Hepatic stellate cell (primary cell): ENCODE results near the gene CLEC2L.
A peak's percentile ranks its signal among the peaks of the same experiment; 100 is the strongest.

Experiments used
- DNase-seq: peaks from one replicate; pipeline ENCODE4 v3.0.0; 2011; ENCODE audit warnings: low spot score

The CLEC2L gene

DNA sequence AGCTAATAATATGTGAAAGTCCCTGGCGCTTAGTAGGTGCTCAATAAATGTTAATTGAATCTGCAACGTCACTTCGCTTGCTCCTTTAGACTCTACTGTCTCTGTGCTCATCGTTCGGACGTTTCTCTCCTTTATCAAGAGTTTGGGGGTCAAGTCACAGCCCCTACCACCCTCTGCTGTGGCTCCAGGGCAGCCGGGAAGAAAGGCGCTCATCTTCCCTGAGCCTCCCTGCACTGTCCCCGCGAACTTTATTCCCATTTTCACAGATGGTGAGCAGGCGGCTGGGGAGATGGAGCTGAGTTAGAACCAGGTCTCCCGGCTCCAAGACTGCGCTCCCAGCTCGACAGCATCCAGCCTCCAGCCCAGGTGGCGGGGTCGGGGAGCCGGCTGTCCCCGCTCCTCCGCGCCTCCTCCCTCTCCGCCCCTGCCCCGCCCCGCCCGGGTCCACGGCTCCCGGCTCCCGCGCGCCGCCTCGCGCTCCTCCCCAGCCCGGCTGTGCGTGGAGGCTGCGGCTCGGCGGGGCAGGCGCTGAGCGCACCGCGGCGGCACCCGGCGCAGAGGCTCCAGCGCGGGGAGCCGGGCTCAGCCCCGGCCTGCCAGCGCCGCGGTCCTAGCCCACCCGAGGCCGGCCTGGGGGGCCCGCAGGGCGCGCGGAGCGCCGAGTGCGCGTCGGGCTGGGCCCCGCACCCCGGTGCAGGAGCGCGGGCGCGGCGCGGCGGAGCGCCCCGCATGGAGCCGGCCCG, at the start of gene CLEC2L:
CLEC2L (plus strand) TSS at position 487 of the 743 bp plus-strand sequence; CDS start at position 730, 243 bp downstream.
- peak; percentile 27 for DNase-seq

GRCh38 chr7:139476139-139476538, 47.3 kb upstream of the CLEC2L start:
- no peak for DNase-seq

DNA sequence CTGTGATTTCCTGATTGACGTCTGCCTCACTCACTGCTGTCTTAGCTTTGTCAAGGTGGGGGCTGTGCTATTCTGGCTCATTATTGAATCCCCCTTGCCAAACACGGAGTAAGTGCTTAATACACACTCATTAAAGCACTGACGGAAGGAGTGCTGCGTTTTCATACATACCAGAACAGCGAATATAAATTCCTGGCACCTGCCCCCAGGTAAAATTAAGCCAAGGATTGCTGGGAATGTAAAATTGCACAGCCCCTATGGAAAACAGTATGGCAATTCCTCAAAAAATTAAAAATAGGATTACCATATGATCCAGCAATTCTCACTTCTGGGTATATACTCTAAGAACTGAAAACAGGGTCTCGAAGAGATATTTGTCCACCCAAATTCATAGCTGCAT, 46.6 kb upstream of the CLEC2L start:
- DNase-seq = no peak

GRCh38 chr7:139479620-139480019, 43.9 kb upstream of the CLEC2L start:
- no peak for DNase-seq

- no peak for DNase-seq
Observed at GRCh38 chr7:139481364-139481763, 42.1 kb upstream of the CLEC2L start.

DNA sequence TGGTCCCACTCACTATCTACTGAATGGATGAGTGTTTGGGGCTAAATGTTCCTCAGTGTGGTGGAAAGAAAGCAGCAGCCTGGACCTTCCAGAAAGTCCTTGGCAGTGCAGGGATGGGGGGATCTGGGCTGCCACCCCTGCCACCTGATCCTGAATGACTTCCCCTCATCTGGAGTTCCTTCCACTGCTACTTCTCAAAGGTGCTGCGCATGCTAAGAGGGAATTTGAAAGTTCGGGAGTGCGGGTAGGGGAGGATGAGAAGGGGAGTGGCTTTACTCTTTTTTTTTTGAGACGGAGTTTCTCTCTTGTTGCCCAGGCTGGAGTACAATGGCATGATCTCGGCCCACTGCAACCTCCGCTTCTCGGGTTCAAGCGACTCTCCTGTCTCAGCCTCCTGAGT, 41.4 kb upstream of the CLEC2L start:
- DNase-seq = no peak

DNA sequence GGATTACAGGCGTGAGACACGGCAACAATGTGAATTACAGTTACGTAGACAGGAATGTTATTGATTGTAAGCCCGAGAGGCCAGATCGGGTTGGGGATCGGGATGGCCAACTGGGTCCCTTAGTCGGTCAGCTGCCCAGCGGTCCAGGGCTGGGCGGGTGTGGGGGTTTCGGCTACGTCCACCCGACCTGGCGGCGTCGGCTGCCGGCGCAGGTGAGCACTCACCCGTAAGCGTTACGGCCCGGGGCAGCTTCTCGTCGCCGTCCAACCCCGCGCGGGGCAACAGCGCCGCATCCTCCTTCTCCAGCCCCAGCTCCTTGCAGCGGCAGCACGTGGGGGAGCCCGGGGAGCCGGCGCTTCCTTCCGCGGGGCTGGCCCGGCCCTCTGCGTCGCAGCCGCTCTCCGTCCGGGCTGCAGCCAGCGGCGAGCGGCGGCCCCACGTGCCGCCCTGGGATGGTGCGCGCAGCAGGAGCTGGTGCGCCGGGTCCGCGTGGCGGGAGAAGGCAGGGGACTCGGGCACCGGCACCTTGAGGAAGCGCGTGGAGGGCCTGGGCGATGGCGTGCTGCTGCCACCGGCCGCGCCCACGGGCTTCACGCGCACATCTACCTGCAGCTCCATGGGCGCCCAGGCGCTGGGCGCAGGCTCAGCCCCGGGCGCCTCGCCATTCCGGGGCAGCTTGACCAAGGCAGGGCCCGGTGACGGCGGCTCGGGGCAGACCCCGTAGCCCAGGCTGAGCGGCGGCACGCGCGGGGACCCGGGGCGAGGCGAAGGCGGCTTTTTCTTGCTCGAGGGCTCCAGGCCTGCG, 40.6 kb upstream of the CLEC2L start:
- no peak for DNase-seq

- DNase-seq = no peak
Observed at GRCh38 chr7:139487366-139488080, 36.0 kb upstream of the CLEC2L start.

DNA sequence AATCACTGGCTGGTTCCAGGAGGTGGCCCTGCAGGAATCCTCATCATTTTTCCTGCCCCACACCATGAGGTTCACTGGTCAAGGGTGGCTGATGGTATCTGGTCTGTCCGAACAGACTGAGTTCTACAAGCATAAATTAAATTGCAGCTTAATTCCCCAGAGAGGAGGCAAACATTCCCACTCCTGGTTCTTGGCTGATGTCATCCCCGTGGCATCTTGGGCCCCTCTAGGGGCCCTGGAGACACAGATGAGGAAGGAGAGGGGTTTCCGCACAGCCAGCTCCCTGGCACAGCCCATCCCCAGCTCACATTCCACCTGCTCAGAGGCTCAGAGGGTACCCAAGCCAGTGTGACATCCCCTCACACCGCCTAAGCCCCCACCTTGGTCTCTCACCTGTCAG, 34.7 kb upstream of the CLEC2L start:
- DNase-seq = no peak

- DNase-seq = no peak
Observed at GRCh38 chr7:139490130-139490529, 33.4 kb upstream of the CLEC2L start.

- DNase-seq = no peak
Observed at GRCh38 chr7:139492293-139492692, 31.2 kb upstream of the CLEC2L start.

DNA sequence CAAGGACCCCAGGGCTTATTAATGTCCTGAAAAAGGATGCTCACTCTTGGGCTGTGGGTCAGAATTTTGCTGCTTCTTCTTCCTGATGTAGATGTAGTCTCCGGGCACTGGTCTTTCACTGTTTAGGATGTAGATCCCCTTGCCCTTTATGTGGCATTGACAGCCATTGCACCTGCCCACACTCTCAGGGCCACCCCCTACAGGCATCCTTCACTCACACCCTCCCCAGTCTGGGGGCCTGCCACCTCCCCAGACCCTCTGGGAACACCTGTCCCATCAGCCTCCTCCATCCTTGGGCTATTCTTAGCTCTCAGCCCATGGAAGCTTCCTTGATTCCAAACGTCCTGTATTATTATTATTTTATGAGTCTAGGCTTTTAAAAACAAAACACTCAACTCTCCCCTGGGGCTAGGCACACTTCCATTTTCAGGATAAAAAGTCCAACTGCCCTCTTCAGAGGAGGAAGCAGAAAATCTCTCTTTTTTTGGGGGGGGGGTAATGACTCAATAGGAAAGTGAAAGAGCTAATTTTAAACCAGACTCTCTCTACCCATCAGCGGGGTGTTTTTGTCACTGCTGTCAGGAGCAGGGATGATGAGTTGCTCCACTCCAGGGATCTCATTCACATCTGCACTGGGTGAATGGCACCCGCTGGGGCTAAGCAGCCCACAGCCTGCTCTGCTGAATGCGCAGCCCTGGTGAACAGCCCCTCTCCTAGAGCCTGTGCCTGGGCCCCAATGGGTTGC, 28.5 kb upstream of the CLEC2L start:
- no peak for DNase-seq

GRCh38 chr7:139495580-139496125, 27.8 kb upstream of the CLEC2L start:
- DNase-seq = no peak

DNA sequence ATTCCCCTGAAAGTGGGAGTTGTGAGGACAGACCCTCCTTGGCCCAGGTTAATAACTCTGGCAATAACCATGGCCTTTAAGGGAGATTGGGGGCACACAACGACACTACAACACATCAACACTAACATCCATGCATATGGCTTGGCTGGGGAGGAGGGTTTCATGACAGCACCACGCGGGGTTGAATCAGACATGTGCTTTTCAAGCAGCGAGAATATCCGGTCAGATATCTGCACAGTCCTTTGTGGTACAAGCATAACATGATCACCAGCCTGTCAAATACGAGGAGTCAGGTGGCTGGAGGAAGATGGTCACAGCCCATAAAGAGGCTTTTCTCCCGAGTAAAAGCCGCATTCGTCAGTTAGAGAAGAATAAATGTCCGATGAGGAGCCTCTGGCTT, 27.0 kb upstream of the CLEC2L start:
- DNase-seq = no peak

- no peak for DNase-seq
Observed at GRCh38 chr7:139500770-139501138, 22.7 kb upstream of the CLEC2L start.

GRCh38 chr7:139502226-139502625, 21.3 kb upstream of the CLEC2L start:
- no peak for DNase-seq

- no peak for DNase-seq
Observed at GRCh38 chr7:139505563-139505962, 17.9 kb upstream of the CLEC2L start.

- DNase-seq = no peak
Observed at GRCh38 chr7:139509535-139509934, 13.9 kb upstream of the CLEC2L start.

- no peak for DNase-seq
Observed at GRCh38 chr7:139511315-139511714, 12.2 kb upstream of the CLEC2L start.

GRCh38 chr7:139515266-139515665, 8.2 kb upstream of the CLEC2L start:
- no peak for DNase-seq

GRCh38 chr7:139521439-139521838, 2.0 kb upstream of the CLEC2L start:
- no peak for DNase-seq

DNA sequence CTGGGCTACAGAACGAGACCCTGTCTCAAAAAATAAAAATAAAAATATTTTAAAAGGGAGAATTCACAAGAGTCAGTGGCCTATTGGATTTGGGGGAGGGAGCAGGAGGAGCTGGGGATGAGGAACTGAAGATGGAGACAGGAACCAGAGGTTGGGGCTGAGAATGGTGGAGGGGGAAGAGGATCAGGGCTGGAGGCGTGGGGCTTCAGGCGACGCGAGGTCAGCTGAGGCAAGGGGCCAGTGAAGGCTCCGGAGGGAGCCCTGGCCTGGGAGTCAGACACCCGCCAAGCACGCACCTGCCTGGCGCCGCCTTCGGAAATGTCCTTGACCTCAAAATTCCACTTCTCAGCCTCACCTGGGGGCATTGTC, 671 bp upstream of the CLEC2L start:
- DNase-seq = no peak
